Natural killer cell treated with Interleukin-12 subunit alpha and Interleukin-12 subunit beta and Interleukin-15 and Interleukin-18, amount 100 ng/mL, for 72 hours (primary cell): ENCODE results near the gene KCNIP4. TPM values are rescaled to one million over a fixed set of nuclear protein-coding genes. Genes with fewer than 3 reads are reported as not detected.

Experiments used
- ATAC-seq, 2 donors: fragments of 150-1000 bp; cut with Tn5 transposase in 1 of 2; sonication (Bioruptor Pico), chemical (Tn5 transposase) in 1 of 2; 2 replicates each; pipeline ENCODE4 v1.10.0; 2021
- DNase-seq: peaks from one replicate; pipeline ENCODE4 v3.0.0; 2022; ENCODE audit warnings: low spot score
- H3K27ac Mint-ChIP-seq, 2 donors: 1 replicate in 1 of 2; 2 replicates in 1 of 2; pipeline ENCODE4 v1.8.0; 2022; ENCODE audit warnings: mixed read lengths in 2 of 2, mild to moderate bottlenecking in 1 of 2, moderate library complexity in 1 of 2
- H3K27me3 Mint-ChIP-seq, 2 donors: 1 replicate in 1 of 2; 2 replicates in 1 of 2; pipeline ENCODE4 v1.8.0; 2022; ENCODE audit warnings: mixed read lengths in 2 of 2
- H3K36me3 Mint-ChIP-seq: one replicate; pipeline ENCODE4 v1.8.0; 2022; ENCODE audit warnings: mixed read lengths
- H3K4me1 Mint-ChIP-seq, 2 donors: 1 replicate in 1 of 2; 2 replicates in 1 of 2; pipeline ENCODE4 v1.8.0; 2022; ENCODE audit warnings: low read depth in 2 of 2, mixed read lengths in 2 of 2, mild to moderate bottlenecking in 1 of 2
- H3K4me3 Mint-ChIP-seq: one replicate; pipeline ENCODE4 v1.8.0; 2022; ENCODE audit warnings: mixed read lengths
- H3K9me3 Mint-ChIP-seq: 2 replicates; pipeline ENCODE4 v1.8.0; 2022; ENCODE audit warnings: mixed read lengths
- total RNA-seq, 2 donors: library from RNA; stranded (reverse); gene quantifications; one replicate each; pipeline ENCODE4 v1.2.3, GENCODE V29; 2022

The KCNIP4 gene
- total RNA-seq, 2 donors from 2014 or later, result not detected

GRCh38 chr4:21888195-21888976 is 60.2 kb downstream of the KCNIP4 start:
- no peak for ATAC-seq
- Mint-ChIP-seq H3K4me1 (no peaks in the 10 kb centered on the region), H3K27ac (no peak overlapping the region), H3K36me3 (no peaks in the 10 kb centered on the region), H3K4me3 (no peak overlapping the region), H3K9me3 (peaks cover 17% of the 10 kb centered on the region), H3K27me3 (no peaks in the 10 kb centered on the region)
- no peak for DNase-seq

- no peak for DNase-seq
- H3K9me3 Mint-ChIP-seq, result peaks cover 14% of the 10 kb centered on the region
- no peak overlapping the region for H3K4me3 Mint-ChIP-seq
- H3K36me3 Mint-ChIP-seq, result no peaks in the 10 kb centered on the region
- no peak overlapping the region for H3K27ac Mint-ChIP-seq
- H3K4me1 Mint-ChIP-seq, result no peaks in the 10 kb centered on the region
- H3K27me3 Mint-ChIP-seq, result no peaks in the 10 kb centered on the region
- no peak for ATAC-seq
Measured at GRCh38 chr4:21887481-21887880, 61.1 kb downstream of the KCNIP4 start.

GRCh38 chr4:21885770-21886169 is 62.8 kb downstream of the KCNIP4 start:
- H3K4me1 Mint-ChIP-seq, result no peaks in the 10 kb centered on the region
- H3K9me3 Mint-ChIP-seq, result peaks cover 19% of the 10 kb centered on the region
- DNase-seq (no peak), ATAC-seq (no peak)
- no peak overlapping the region for H3K27ac Mint-ChIP-seq
- H3K4me3 Mint-ChIP-seq, result no peak overlapping the region
- no peaks in the 10 kb centered on the region for H3K36me3 Mint-ChIP-seq
- H3K27me3 Mint-ChIP-seq, result no peaks in the 10 kb centered on the region

- no peak overlapping the region for H3K27ac Mint-ChIP-seq
- no peaks in the 10 kb centered on the region for H3K4me1 Mint-ChIP-seq
- ATAC-seq, result no peak
- no peaks in the 10 kb centered on the region for H3K36me3 Mint-ChIP-seq
- H3K9me3 Mint-ChIP-seq, result peaks cover 19% of the 10 kb centered on the region
- H3K27me3 Mint-ChIP-seq, result no peaks in the 10 kb centered on the region
- no peak overlapping the region for H3K4me3 Mint-ChIP-seq
- DNase-seq, result no peak
Measured at GRCh38 chr4:21885241-21885640, 63.3 kb downstream of the KCNIP4 start.

GRCh38 chr4:21884615-21885014 is 64.0 kb downstream of the KCNIP4 start:
- no peaks in the 10 kb centered on the region for H3K27me3 Mint-ChIP-seq
- ATAC-seq (no peak), DNase-seq (no peak)
- H3K4me1 Mint-ChIP-seq, result no peaks in the 10 kb centered on the region
- peaks cover 16% of the 10 kb centered on the region for H3K9me3 Mint-ChIP-seq
- no peaks in the 10 kb centered on the region for H3K36me3 Mint-ChIP-seq
- no peak overlapping the region for H3K27ac Mint-ChIP-seq
- H3K4me3 Mint-ChIP-seq, result no peak overlapping the region

GRCh38 chr4:21882051-21882839 is 66.3 kb downstream of the KCNIP4 start:
- DNase-seq, result no peak
- Mint-ChIP-seq H3K4me1 (no peaks in the 10 kb centered on the region), H3K9me3 (peaks cover 15% of the 10 kb centered on the region), H3K27ac (no peak overlapping the region), H3K27me3 (no peaks in the 10 kb centered on the region), H3K4me3 (no peak overlapping the region), H3K36me3 (no peaks in the 10 kb centered on the region)
- ATAC-seq, result no peak

- ATAC-seq (no peak), DNase-seq (no peak)
- Mint-ChIP-seq H3K9me3 (peaks cover 11% of the 10 kb centered on the region), H3K27me3 (no peaks in the 10 kb centered on the region), H3K4me1 (no peaks in the 10 kb centered on the region), H3K36me3 (no peaks in the 10 kb centered on the region), H3K27ac (no peak overlapping the region), H3K4me3 (no peak overlapping the region)
Measured at GRCh38 chr4:21879187-21879586, 69.4 kb downstream of the KCNIP4 start.

- H3K9me3 Mint-ChIP-seq, result peaks cover 4% of the 10 kb centered on the region
- H3K36me3 Mint-ChIP-seq, result no peaks in the 10 kb centered on the region
- no peak for DNase-seq
- no peak for ATAC-seq
- no peak overlapping the region for H3K27ac Mint-ChIP-seq
- H3K27me3 Mint-ChIP-seq, result no peaks in the 10 kb centered on the region
- no peaks in the 10 kb centered on the region for H3K4me1 Mint-ChIP-seq
- no peak overlapping the region for H3K4me3 Mint-ChIP-seq
Measured at GRCh38 chr4:21876711-21877110, 71.9 kb downstream of the KCNIP4 start.

GRCh38 chr4:21873145-21873544 is 75.4 kb downstream of the KCNIP4 start:
- DNase-seq (no peak), ATAC-seq (no peak)
- Mint-ChIP-seq H3K27ac (no peak overlapping the region), H3K27me3 (no peaks in the 10 kb centered on the region), H3K4me3 (no peak overlapping the region), H3K4me1 (no peaks in the 10 kb centered on the region), H3K36me3 (no peaks in the 10 kb centered on the region), H3K9me3 (peaks cover 15% of the 10 kb centered on the region)

- Mint-ChIP-seq H3K27me3 (no peaks in the 10 kb centered on the region), H3K36me3 (no peaks in the 10 kb centered on the region)
Measured at GRCh38 chr4:21872101-21872500, 76.5 kb downstream of the KCNIP4 start.

GRCh38 chr4:21869978-21870745 is 78.4 kb downstream of the KCNIP4 start:
- H3K27me3 Mint-ChIP-seq, result no peaks in the 10 kb centered on the region
- DNase-seq, result no peak

More at GRCh38 chr4:21872101-21872500, 76.5 kb downstream of the KCNIP4 start:
- Mint-ChIP-seq H3K27ac (no peak overlapping the region), H3K4me3 (no peak overlapping the region), H3K9me3 (peaks cover 12% of the 10 kb centered on the region), H3K4me1 (no peaks in the 10 kb centered on the region)
- ATAC-seq, result no peak
- no peak for DNase-seq

GRCh38 chr4:21864686-21865085 is 83.9 kb downstream of the KCNIP4 start:
- DNase-seq (no peak), ATAC-seq (no peak)
- H3K36me3 Mint-ChIP-seq, result no peaks in the 10 kb centered on the region
- no peak overlapping the region for H3K27ac Mint-ChIP-seq
- no peaks in the 10 kb centered on the region for H3K4me1 Mint-ChIP-seq
- no peak overlapping the region for H3K4me3 Mint-ChIP-seq
- no peaks in the 10 kb centered on the region for H3K27me3 Mint-ChIP-seq
- H3K9me3 Mint-ChIP-seq, result peaks cover 6% of the 10 kb centered on the region

More at GRCh38 chr4:21869978-21870745, 78.4 kb downstream of the KCNIP4 start:
- no peaks in the 10 kb centered on the region for H3K36me3 Mint-ChIP-seq
- ATAC-seq, result no peak
- no peak overlapping the region for H3K27ac Mint-ChIP-seq
- H3K4me3 Mint-ChIP-seq, result no peak overlapping the region
- H3K4me1 Mint-ChIP-seq, result no peaks in the 10 kb centered on the region
- peaks cover 12% of the 10 kb centered on the region for H3K9me3 Mint-ChIP-seq

GRCh38 chr4:21862917-21863316 is 85.7 kb downstream of the KCNIP4 start:
- no peaks in the 10 kb centered on the region for H3K27me3 Mint-ChIP-seq
- no peaks in the 10 kb centered on the region for H3K4me1 Mint-ChIP-seq
- H3K27ac Mint-ChIP-seq, result no peak overlapping the region
- ATAC-seq (no peak), DNase-seq (no peak)
- H3K4me3 Mint-ChIP-seq, result no peak overlapping the region
- no peaks in the 10 kb centered on the region for H3K9me3 Mint-ChIP-seq
- no peaks in the 10 kb centered on the region for H3K36me3 Mint-ChIP-seq

GRCh38 chr4:21858971-21859370 is 89.6 kb downstream of the KCNIP4 start:
- no peak for DNase-seq
- H3K36me3 Mint-ChIP-seq, result no peaks in the 10 kb centered on the region
- no peak for ATAC-seq
- no peaks in the 10 kb centered on the region for H3K27me3 Mint-ChIP-seq
- no peaks in the 10 kb centered on the region for H3K4me1 Mint-ChIP-seq
- peaks cover 1% of the 10 kb centered on the region for H3K9me3 Mint-ChIP-seq
- no peak overlapping the region for H3K27ac Mint-ChIP-seq
- no peak overlapping the region for H3K4me3 Mint-ChIP-seq
